ENCODE results near the gene P2RX4.

DNA sequence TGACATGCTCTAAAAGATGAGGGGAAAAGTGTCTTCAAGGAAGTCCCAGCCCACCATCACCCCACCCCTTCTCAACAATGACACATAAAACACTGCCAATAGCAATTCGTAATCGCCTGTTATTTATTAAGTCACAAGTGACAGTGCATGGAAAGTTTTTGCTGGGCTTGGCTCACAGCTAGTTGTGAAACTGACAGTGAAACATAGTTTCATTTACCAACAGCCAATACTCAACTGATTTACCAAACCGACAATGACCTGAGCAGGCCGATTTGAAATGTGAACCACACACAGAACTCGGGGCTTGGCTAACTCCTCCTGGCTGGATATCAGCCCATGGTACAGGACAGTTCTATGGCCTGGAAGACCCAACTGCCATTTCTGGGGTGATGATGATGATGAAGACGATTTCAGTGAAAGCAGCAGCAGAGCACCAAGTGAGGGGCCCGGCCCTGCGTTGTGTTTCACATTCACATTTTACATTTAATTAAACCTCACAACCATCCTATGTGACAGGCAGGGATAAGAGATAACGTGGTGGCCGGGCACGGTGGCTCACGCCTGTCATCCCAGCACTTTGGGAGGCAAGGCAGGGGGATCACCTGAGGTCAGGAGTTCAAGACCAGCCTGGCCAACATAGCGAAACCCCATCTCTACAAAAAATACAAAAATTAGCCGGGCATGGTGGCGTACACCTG lies 43.9 kb downstream of the P2RX4 start:
- TF ChIP-seq POLR2A (IDR thresholded peaks at IDR 0.05; ENCODE audit: low read depth, low read length): no peak
- TF ChIP-seq, protein P1, sequence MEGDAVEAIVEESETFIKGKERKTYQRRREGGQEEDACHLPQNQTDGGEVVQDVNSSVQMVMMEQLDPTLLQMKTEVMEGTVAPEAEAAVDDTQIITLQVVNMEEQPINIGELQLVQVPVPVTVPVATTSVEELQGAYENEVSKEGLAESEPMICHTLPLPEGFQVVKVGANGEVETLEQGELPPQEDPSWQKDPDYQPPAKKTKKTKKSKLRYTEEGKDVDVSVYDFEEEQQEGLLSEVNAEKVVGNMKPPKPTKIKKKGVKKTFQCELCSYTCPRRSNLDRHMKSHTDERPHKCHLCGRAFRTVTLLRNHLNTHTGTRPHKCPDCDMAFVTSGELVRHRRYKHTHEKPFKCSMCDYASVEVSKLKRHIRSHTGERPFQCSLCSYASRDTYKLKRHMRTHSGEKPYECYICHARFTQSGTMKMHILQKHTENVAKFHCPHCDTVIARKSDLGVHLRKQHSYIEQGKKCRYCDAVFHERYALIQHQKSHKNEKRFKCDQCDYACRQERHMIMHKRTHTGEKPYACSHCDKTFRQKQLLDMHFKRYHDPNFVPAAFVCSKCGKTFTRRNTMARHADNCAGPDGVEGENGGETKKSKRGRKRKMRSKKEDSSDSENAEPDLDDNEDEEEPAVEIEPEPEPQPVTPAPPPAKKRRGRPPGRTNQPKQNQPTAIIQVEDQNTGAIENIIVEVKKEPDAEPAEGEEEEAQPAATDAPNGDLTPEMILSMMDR (conservative IDR thresholded peaks at IDR 0.05; ENCODE audit: low read depth, low read length): no peak
- TF ChIP-seq, protein P2, sequence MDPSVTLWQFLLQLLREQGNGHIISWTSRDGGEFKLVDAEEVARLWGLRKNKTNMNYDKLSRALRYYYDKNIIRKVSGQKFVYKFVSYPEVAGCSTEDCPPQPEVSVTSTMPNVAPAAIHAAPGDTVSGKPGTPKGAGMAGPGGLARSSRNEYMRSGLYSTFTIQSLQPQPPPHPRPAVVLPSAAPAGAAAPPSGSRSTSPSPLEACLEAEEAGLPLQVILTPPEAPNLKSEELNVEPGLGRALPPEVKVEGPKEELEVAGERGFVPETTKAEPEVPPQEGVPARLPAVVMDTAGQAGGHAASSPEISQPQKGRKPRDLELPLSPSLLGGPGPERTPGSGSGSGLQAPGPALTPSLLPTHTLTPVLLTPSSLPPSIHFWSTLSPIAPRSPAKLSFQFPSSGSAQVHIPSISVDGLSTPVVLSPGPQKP (IDR thresholded peaks at IDR 0.05; ENCODE audit: borderline replicate concordance, low read depth, low read length): no peak
- TF ChIP-seq MXI1 (IDR thresholded peaks at IDR 0.05; ENCODE audit: borderline replicate concordance, low read depth, low read length): no peak
- TF ChIP-seq RFX5 (IDR thresholded peaks at IDR 0.05; ENCODE audit: low read depth, low read length): no peak
- no peak for TF ChIP-seq NFE2L2 (IDR thresholded peaks at IDR 0.05; ENCODE audit: low read depth, low read length)
- no peak for TF ChIP-seq MAFK (IDR thresholded peaks at IDR 0.05; ENCODE audit: low read depth, low read length)
- TF ChIP-seq RAD21 (IDR thresholded peaks at IDR 0.05; ENCODE audit: low read length): no peak
- TF ChIP-seq, protein P3, sequence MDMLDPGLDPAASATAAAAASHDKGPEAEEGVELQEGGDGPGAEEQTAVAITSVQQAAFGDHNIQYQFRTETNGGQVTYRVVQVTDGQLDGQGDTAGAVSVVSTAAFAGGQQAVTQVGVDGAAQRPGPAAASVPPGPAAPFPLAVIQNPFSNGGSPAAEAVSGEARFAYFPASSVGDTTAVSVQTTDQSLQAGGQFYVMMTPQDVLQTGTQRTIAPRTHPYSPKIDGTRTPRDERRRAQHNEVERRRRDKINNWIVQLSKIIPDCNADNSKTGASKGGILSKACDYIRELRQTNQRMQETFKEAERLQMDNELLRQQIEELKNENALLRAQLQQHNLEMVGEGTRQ (IDR thresholded peaks at IDR 0.05; ENCODE audit: low read depth, low read length): no peak
